Activated CD8-positive, alpha-beta memory T cell treated with anti-CD3 and anti-CD28 coated beads, Interleukin-2, amount 50 U/mL, for 1 hour (primary cell): ENCODE measurements around the gene RNFT2.

Experiments
- DNase-seq: peaks from one replicate; pipeline ENCODE4 v3.0.0-alpha.2; 2020; ENCODE audit errors: extremely low read depth

The RNFT2 gene

DNA sequence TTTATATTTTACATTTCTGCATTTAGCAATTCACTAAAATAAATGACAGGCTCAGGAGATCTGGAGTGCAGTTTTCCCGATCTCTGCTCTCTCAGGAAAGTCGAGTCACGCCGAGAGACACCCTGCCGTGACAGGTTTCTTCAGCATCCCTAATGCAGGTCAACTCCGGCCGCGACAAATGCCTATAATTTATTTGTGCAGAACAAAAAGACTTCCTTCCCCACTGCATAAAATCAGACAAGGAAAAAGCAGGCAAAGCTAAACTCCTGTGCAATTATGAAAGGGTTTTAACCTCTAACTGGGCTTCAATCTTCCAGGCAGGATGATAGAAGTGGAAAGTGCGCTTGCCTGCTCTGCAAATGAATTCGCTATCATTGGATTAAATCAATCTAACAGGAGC, 28.3 kb upstream of the RNFT2 start:
- no peak for DNase-seq

DNA sequence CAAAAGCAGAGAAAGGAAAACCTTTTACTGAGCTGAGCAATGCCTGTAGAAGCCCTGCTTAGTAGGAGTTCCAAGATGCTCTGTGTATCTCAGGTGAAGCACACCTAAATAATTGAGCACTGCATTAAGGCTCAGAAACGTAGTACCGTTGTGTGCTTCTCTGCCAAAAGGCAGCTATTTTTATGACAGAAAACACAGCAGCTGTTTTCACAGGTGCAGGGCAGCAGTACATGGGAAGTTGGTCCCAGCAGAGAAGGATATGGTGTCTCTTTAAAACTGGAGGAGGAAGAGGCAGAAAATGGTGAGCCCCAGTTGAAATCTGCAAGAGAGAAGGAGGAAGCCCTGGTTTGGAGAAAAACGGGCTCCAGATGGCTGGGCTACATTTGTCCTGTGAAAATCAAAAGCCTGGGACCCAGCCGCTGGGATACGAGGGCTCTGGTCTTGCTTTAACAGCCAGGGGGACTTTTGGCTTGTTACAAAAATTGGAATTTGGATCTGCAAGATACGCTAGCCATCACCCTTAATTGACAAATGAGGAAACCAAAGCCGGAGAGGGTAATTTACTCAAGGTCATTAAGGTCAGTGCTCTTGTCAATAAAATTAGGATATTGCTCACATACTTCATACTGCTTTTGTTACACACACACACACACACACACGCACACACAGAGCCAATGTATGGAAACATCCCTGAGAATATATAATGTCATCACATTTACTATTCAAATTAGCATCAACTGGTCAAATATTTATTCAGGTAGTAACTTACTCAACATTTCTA, 27.6 kb upstream of the RNFT2 start:
- no peak for DNase-seq

DNA sequence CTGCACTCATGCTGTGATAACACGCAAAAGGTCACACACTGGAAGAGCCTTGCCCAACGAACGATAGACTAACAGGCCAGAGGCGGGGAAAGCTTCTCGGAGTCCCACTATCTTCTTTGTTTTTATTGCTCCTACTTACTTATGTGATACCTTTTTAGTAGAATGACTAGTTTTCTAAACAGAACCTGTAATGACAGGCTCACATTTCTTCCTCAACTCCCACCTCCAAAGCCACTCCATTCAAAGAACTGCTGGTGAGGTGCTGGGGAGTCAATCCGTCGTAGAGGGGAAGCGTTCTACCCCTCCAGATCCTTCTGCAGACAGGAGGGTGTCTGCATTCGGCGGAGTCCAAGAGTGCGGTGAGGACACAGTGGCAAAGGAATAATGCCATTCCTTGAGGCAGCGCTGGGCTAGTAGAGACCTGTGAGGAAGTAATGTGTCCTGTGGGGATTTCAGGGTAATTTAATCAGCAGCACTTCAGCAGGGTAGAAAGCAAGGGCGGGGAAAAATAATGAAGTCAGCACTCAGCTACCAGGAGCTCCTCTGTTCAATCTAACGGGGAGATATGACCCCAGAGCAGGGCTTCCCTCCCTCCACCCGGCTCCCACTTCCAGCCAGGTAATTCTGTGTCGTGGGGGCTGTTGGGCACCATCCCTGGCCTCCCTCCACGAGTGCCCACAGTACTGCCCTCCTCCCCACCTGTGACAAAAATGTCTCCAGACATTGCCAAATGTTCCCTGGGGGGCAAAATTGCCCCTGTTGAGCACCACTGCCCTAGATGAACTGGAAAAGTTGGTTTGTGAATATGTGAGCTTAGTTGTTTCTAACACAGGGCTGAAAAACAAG, 25.4 kb upstream of the RNFT2 start:
- DNase-seq = no peak

DNA sequence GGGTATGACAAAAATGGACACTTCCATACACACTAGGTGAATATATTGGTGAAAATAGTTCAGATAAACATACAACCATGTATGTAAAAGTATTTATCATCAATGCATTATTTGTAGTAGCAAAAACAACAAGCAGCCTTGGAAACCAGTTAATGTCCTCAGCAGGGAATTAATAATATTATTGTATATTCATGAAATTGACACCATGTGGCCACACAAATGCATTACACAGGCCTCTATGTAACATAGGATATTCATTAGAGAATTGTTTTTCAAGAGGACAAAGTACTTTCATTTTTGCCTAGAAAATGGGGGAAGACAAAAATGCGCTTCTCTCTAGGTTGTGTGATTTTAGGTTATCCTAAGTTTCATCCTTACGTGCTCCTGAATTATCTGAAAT, 24.6 kb upstream of the RNFT2 start:
- no peak for DNase-seq

- DNase-seq = no peak
These were observed 23.9 kb upstream of the RNFT2 start for GRCh38 chr12:116714175-116714574.

GRCh38 chr12:116717466-116718437, 20.4 kb upstream of the RNFT2 start:
- no peak for DNase-seq

GRCh38 chr12:116718655-116719454, 19.3 kb upstream of the RNFT2 start:
- no peak for DNase-seq

DNA sequence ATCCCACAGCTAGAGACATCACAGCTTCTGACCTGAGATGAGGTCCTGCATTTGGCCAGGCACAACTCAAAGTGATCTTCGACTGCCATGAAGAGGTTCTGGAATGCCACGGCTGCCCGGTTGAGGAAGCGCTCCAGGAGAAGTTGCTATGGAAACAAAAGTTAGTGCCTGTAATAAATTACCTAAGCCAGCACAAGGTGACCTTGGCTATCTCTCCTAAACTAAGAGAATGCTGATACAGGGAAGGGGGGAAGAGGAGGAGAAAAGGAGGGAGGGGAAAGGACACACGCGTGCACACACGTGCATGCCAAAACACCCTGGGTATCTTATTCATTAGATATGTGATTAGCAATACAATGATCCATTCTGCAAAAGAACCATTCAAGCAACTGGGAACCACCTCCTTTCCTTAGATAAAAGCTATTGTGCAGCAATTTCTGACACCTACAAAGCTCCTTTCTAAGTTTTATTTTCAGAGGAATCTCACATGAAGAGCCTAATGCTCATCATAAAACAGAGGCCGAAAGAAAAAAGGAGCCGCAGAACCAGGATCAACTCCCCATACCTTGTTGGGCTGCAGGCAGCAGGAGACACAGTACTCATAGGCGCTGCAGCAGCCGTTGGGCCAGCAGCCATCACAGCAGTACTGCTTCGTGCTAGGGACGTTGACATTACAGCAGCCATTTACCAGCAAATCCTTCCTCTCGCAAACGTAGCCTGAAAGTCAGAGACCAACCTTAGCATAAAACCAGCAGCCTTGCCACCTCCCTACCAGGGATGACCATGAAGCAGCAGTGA, 18.2 kb upstream of the RNFT2 start:
- no peak for DNase-seq

DNA sequence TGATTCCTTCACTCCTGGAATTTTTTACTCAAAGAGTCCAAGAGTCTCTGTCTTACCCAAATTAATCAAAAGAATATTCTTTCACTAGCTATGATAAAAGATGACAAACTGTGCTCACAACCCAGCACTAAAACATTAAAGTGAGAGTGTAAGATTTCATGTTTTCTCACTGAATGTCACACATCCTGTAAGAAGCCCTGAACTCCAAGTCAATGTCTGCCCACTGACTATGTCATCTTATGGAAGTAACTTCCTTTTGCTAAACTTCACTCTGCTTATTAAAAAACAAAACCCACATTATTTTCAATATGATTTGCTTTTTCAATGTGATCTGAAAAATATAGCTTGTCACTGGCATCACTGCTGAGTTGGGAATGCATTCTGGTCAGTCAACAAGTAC, 15.9 kb upstream of the RNFT2 start:
- no peak for DNase-seq

DNA sequence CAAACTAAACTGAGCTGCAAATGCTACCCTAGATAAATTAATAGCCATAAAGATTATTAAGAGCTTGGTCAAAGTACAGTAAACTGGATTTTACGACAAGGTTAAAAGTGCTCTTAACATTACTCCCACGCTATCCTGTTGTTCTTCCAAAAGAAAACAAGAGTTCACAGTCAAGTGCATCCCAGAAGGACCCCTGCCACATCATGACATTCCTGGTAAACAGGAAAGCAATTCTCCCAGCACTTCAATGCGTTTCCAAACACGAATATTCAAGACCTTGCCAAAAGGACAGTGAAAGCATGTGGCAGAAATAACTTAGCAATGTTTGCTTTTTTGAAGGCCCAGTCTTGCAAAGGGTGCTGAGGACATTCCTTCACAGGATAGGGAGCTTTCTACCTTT, 11.4 kb upstream of the RNFT2 start:
- DNase-seq = no peak

DNA sequence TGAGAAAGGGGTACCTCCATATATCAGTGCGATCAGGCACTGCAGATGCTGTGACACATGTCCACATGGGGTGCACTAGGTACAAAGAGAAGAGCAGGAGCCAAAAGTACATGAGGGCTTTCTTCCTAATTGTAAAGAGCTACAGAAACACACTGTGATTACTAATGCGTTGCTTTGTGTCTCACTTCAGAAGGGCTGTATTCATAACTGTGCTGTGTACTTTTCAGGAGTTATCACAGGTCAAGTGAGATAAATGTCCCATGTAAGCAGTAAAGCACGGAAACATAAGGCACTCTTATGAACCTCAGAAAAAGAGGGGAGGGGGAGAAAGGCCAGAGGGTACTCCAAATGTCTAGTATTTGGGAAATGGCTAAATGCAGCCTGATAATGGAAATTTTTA, 10.9 kb upstream of the RNFT2 start:
- no peak for DNase-seq

GRCh38 chr12:116727891-116728290, 10.2 kb upstream of the RNFT2 start:
- no peak for DNase-seq

DNA sequence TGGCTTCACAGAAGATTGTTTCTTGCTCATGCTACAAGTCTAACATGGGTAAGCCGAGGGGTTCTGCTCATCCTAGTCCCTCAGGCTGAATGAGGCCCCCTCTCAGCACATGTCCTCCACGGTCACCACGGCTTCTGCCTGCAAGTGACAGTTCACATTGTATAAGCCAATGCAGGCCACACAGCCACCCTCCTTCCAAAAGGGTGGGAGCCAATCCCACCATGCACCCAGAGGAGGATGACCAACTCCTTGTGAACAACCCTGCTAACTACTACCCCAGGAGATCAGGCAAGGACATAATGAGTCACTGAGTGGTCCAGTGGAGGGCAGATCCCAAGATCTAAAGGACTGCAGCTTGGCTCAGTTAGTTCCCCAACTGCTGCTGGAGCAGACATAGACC, 6.3 kb upstream of the RNFT2 start:
- no peak for DNase-seq

DNA sequence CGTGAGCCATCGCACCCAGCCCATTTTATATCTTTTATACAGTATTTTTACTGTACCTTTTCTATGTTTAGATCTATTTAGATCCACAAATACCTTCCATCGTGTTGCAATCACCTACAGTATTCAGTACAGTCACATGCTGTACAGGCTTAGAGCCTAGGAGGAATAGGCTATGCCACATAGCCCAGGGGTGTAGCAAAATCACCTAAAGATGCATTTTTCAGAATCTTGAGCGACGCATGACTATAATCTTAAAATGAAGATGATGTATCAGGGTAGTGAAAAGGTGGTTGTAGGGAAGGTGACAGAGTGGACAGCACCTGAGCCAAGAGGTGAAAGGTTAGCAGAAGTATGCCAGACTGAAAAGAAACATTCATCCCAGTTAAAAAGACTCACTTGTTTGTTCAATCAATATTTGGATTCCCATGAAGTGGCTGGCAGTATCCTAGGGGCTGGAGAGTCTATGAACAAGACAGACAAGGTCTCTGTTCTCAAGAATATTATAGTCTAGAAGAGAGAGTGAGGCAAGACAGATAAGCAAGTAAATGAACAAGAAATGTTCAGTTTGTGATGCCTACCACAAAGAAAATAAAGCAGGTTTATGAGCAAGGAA, 3.9 kb upstream of the RNFT2 start:
- no peak for DNase-seq

DNA sequence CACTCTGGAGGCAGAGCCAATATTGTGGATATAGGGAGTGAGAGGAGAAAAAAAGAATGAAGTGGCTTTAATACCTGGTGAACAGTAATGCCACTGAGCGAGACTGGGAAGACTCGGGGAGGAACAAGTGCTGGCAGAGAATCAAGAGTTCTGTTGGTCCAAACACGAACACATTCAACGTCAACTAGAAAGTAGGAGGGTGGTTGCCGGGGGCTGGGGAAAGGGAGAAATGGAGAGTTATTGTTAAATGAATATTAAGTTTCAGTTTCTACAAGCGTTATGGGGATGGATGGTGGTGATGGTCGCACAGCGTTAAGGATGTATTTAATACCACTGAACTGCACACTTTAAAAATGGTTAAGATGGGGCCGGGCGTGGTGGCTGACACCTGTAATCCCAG, 3.0 kb upstream of the RNFT2 start:
- no peak for DNase-seq

GRCh38 chr12:116735951-116736599, 2.0 kb upstream of the RNFT2 start:
- no peak for DNase-seq

GRCh38 chr12:116736962-116737773, 947 bp upstream of the RNFT2 start:
- DNase-seq = no peak

- DNase-seq = no peak
These were observed 1.3 kb downstream of the RNFT2 start for GRCh38 chr12:116739381-116739887.
